Measurements from ENCODE around the gene HOXC6.

DNA sequence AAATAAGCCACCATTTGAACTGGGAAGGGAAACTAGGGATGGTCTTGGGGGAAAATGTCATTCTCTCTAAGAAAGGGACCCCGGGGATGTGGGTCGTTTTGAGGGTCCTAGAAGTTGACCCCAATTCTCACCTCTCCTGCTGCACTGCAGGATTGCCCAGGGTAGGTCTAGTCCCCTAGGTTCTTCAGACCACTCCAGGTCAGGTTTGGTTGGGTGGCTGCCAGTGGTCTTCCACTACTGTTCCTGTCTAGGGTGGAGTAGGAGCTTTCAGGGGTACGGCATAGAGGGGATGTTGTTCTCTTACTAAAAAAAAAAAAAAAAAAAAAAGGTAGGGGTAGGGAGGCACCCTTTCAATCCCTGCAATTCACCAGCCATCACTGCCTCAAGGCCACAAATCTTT, 12.2 kb upstream of the HOXC6 start:
- TF ChIP-seq SPI1 (IDR thresholded peaks at IDR 0.05; ENCODE audit: low read depth, low read length) (no peak), POLR2A (IDR thresholded peaks at IDR 0.05; ENCODE audit: low read depth, low read length) (no peak), POLR2AphosphoS5 (IDR thresholded peaks at IDR 0.05; ENCODE audit: low read depth, low read length) (no peak), TAF1 (IDR thresholded peaks at IDR 0.05; ENCODE audit: low read depth, low read length) (no peak)

Measured in GM12891 (cell line).